ENCODE results near the gene DDX56.
"Not testable (repeated sequence)": the region's sequence is repeated elsewhere in the genome, so short reads cannot be mapped to it uniquely, and the experiment has no call there.

Gene DDX56

GRCh38 chr7:44555350-44555749, 18.4 kb downstream of the DDX56 start:
- H3K27me3 Mint-ChIP-seq (ENCODE audit: low read depth, poor library complexity): peaks cover 31% of the 10 kb centered on the region
- H3K4me1 Mint-ChIP-seq: no peaks in the 10 kb centered on the region
- TF ChIP-seq CTCF (IDR thresholded peaks at IDR 0.05): no peak
- H3K36me3 Mint-ChIP-seq (ENCODE audit: low read depth): no peaks in the 10 kb centered on the region
- H3K9me3 Mint-ChIP-seq: no peaks in the 10 kb centered on the region
- no peak overlapping the region for H3K4me3 Mint-ChIP-seq
- DNase-seq: no peak
- no peak overlapping the region for H3K27ac Mint-ChIP-seq

- not testable (repeated sequence) for H3K36me3 Mint-ChIP-seq (ENCODE audit: low read depth); H3K4me3 Mint-ChIP-seq; H3K9me3 Mint-ChIP-seq; H3K27ac Mint-ChIP-seq; DNase-seq; H3K4me1 Mint-ChIP-seq
- H3K27me3 Mint-ChIP-seq (ENCODE audit: low read depth, poor library complexity): peaks cover 42% of the 10 kb centered on the region
Observed at GRCh38 chr7:44552473-44553005, 21.2 kb downstream of the DDX56 start.

- no peaks in the 10 kb centered on the region for H3K9me3 Mint-ChIP-seq
- H3K27ac Mint-ChIP-seq: no peak overlapping the region
- H3K27me3 Mint-ChIP-seq (ENCODE audit: low read depth, poor library complexity): peaks cover 40% of the 10 kb centered on the region
- H3K36me3 Mint-ChIP-seq (ENCODE audit: low read depth): no peaks in the 10 kb centered on the region
- no peak overlapping the region for H3K4me3 Mint-ChIP-seq
- DNase-seq: no peak
- no peak for TF ChIP-seq CTCF (IDR thresholded peaks at IDR 0.05)
- no peaks in the 10 kb centered on the region for H3K4me1 Mint-ChIP-seq
Observed at GRCh38 chr7:44549457-44549856, 24.3 kb downstream of the DDX56 start.

DNA sequence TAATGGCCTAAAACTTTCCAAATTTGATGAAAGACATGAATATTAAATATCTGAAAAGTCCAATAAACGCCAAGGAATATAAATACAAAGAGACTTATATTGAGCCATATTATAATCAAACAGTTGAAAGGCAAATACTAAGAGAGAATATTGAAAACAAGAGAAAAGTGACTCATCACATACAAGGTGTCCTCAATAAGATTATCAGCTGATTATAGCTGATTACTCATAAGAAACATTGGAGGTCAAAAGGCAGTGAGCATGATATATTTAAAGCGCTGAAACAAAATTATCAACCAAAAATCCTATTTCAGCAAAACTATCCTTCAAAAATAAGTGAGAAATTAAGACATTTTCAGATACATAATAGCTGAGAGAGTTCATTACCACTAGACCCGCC, 24.8 kb downstream of the DDX56 start:
- DNase-seq: no peak
- no peak overlapping the region for H3K27ac Mint-ChIP-seq
- no peaks in the 10 kb centered on the region for H3K36me3 Mint-ChIP-seq (ENCODE audit: low read depth)
- no peaks in the 10 kb centered on the region for H3K9me3 Mint-ChIP-seq
- no peak for TF ChIP-seq CTCF (IDR thresholded peaks at IDR 0.05)
- peaks cover 40% of the 10 kb centered on the region for H3K27me3 Mint-ChIP-seq (ENCODE audit: low read depth, poor library complexity)
- H3K4me1 Mint-ChIP-seq: no peaks in the 10 kb centered on the region
- no peak overlapping the region for H3K4me3 Mint-ChIP-seq

DNA sequence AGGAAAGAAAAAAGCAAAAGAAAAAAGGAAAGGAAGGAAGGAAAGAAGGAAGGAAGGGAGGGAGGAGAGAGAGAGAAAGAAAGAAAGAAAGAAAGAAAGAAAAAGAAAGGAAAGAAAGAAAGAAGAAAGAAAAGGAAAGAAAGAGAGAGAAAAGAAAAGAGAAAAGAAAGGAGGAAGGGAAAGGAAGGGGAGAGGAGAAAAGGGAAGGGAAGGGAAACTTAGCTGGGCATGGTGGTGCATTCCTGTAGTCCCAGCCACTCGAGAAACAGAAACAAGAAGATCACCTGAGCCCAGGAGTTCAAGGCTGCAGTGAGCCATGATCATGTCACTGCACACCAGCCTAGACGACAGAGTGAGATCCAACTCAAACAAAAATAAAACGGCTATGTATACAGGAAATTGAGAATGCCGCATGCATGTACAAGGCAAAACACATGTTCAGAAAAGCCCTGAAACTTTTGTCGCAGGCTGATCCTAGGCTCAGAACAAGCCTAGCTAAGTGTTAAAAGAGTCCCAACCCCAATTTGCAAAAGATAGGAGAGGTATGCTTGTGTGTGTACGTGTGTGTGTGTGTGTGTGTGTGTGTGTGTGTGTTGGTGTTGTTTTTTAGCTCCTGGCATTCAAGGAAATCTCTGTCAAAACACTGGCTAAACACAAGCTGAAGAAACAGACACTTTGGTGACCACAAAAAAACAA, 26.0 kb downstream of the DDX56 start:
- Mint-ChIP-seq H3K27ac (no peak overlapping the region), H3K36me3 (ENCODE audit: low read depth) (no peaks in the 10 kb centered on the region), H3K4me3 (no peak overlapping the region), H3K27me3 (ENCODE audit: low read depth, poor library complexity) (peaks cover 36% of the 10 kb centered on the region), H3K4me1 (no peaks in the 10 kb centered on the region), H3K9me3 (no peaks in the 10 kb centered on the region)
- TF ChIP-seq CTCF (IDR thresholded peaks at IDR 0.05): no peak
- DNase-seq: no peak

DNA sequence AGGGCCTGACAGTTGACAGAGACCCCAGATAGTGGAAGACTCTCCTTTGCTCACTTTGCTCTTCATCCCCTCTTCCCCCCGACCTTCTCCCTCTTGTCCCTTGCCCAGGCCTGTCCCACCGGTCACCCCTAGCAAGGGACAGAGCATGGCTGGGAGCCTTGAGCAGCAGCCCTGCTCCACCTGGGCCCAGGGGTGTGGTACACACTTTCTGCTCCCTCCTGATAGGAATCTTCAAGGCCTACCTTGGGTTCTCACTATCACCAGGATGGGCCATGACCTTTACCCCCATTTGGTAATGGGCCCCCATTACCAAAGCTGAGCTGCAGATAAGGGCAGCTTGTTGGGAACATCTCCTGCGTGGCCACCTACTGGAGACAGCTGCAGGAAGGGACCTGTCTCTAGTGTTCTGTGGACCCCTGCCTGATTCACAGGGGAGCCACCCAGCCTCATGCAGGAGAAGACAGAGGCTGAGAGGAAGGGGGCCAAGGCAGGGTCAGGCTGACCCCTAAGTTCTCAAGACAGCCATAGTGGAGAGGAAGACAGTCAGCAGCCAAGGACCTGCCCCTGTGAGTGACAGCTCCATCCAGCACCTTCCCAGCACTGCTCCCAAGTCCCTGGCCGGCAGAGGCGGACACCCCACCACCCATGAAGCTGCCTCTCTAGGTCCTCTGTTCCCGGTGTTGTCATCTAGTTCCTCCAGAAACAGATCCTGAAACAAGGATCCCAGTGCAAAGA, 31.7 kb downstream of the DDX56 start:
- TF ChIP-seq CTCF (IDR thresholded peaks at IDR 0.05): no peak
- DNase-seq: no peak
- no peaks in the 10 kb centered on the region for H3K4me1 Mint-ChIP-seq
- H3K27ac Mint-ChIP-seq: peak overlapping the region; percentile 66
- H3K4me3 Mint-ChIP-seq: no peak overlapping the region
- H3K9me3 Mint-ChIP-seq: no peaks in the 10 kb centered on the region
- H3K36me3 Mint-ChIP-seq (ENCODE audit: low read depth): no peaks in the 10 kb centered on the region
- peaks cover 11% of the 10 kb centered on the region for H3K27me3 Mint-ChIP-seq (ENCODE audit: low read depth, poor library complexity)
